GM23338 (cell line): Measurements from ENCODE around the gene TRIM31. TPM values are rescaled to one million over a fixed set of nuclear protein-coding genes. Genes with fewer than 3 reads are reported as not detected.
"Not testable (repeated sequence)": the region's sequence is repeated elsewhere in the genome, so short reads cannot be mapped to it uniquely, and the experiment has no call there.

ENCODE experiments used
- ATAC-seq: fragments of 200-7000 bp; cut with Tn5 transposase; 3 replicates; pipeline ENCODE4 v1.9.1; 2020
- DNase-seq: peaks from one replicate; pipeline ENCODE4 v3.0.0-alpha.2; 2015; ENCODE audit warnings: low spot score
- H2AFZ ChIP-seq: fragments of 200-600 bp; sonication (generic); 2 replicates; pipeline ENCODE4 v1.8.0; 2016; ENCODE audit warnings: antibody characterized with exemption, mild to moderate bottlenecking, moderate library complexity
- H3F3A ChIP-seq: fragments of 200-600 bp; sonication (generic); replicated peaks from 2 replicates; pipeline ENCODE4 v1.8.0; 2017; ENCODE audit warnings: antibody characterized with exemption, mixed run types, low read depth
- H3K27ac ChIP-seq: fragments of 200-600 bp; sonication (generic); 2 replicates; pipeline ENCODE4 v1.6.1; 2016; ENCODE audit warnings: low read depth
- H3K27me3 ChIP-seq: fragments of 200-600 bp; sonication (generic); 2 replicates; pipeline ENCODE4 v1.8.0; 2016; ENCODE audit warnings: mild to moderate bottlenecking, mixed run types, moderate library complexity; ENCODE audit not compliant: insufficient read depth
- H3K36me3 ChIP-seq: fragments of 200-600 bp; sonication (generic); 2 replicates; pipeline ENCODE4 v1.8.0; 2016; ENCODE audit warnings: mild to moderate bottlenecking; ENCODE audit not compliant: insufficient read depth
- H3K4me1 ChIP-seq: fragments of 200-600 bp; sonication (generic); 2 replicates; pipeline ENCODE4 v1.8.0; 2016; ENCODE audit warnings: mild to moderate bottlenecking, moderate library complexity; ENCODE audit not compliant: insufficient read depth
- H3K4me2 ChIP-seq: fragments of 200-600 bp; sonication (generic); 2 replicates; pipeline ENCODE4 v1.7.1; 2017; ENCODE audit warnings: mixed run types
- H3K4me3 ChIP-seq: fragments of 200-600 bp; sonication (generic); 2 replicates; pipeline ENCODE4 v1.6.1; 2016; ENCODE audit warnings: mixed run types
- H3K79me2 ChIP-seq: fragments of 200-600 bp; sonication (generic); replicated peaks from 2 replicates; pipeline ENCODE4 v1.8.0; 2017; ENCODE audit warnings: mild to moderate bottlenecking; ENCODE audit not compliant: insufficient read depth
- H3K9me2 ChIP-seq: fragments of 200-600 bp; sonication (generic); 2 replicates; pipeline ENCODE4 v1.8.0; 2017; ENCODE audit not compliant: insufficient read depth
- H4K20me1 ChIP-seq: fragments of 200-600 bp; sonication (generic); replicated peaks from 2 replicates; pipeline ENCODE4 v1.8.0; 2017; ENCODE audit warnings: mild to moderate bottlenecking; ENCODE audit not compliant: insufficient read depth
- H3K27ac Mint-ChIP-seq: 2 replicates; pipeline ENCODE4 v1.8.0; 2020; ENCODE audit warnings: inconsistent platforms, mild to moderate bottlenecking, moderate library complexity, mixed read lengths
- H3K27me3 Mint-ChIP-seq: 3 replicates; pipeline ENCODE4 v1.8.0; 2022; ENCODE audit warnings: low read depth, mild to moderate bottlenecking, moderate library complexity, mixed read lengths, inconsistent platforms; ENCODE audit not compliant: insufficient read depth, poor library complexity
- H3K36me3 Mint-ChIP-seq: 3 replicates; pipeline ENCODE4 v1.8.0; 2021; ENCODE audit warnings: low read depth, mild to moderate bottlenecking, inconsistent platforms, moderate library complexity, mixed read lengths
- H3K4me1 Mint-ChIP-seq: 3 replicates; pipeline ENCODE4 v1.8.0; 2020; ENCODE audit warnings: mild to moderate bottlenecking, inconsistent platforms, mixed read lengths
- H3K4me3 Mint-ChIP-seq: 3 replicates; pipeline ENCODE4 v1.8.0; 2021; ENCODE audit warnings: moderate library complexity, mild to moderate bottlenecking, inconsistent platforms, mixed read lengths
- H3K9me3 Mint-ChIP-seq: 3 replicates; pipeline ENCODE4 v1.8.0; 2020; ENCODE audit warnings: moderate library complexity, mild to moderate bottlenecking, inconsistent platforms, mixed read lengths
- CREB1 ChIP-seq: fragments of 250-450 bp; sonication (Bioruptor Pico); IDR thresholded peaks from 2 replicates; pipeline ENCODE4 v1.5.0; 2020; ENCODE audit warnings: low read depth, mild to moderate bottlenecking, moderate library complexity
- EZH2phosphoT487 ChIP-seq: fragments of 200-600 bp; sonication (generic); IDR thresholded peaks from one replicate; pipeline ENCODE4 v1.8.1; 2018; ENCODE audit warnings: antibody characterized with exemption; ENCODE audit not compliant: unreplicated experiment
- NANOG ChIP-seq: IDR thresholded peaks from 2 replicates; pipeline ENCODE4 v1.6.1; 2016; ENCODE audit warnings: antibody characterized with exemption, borderline replicate concordance
- REST ChIP-seq: IDR thresholded peaks from one replicate; pipeline ENCODE4 v1.6.1; 2018; ENCODE audit warnings: antibody characterized with exemption; ENCODE audit not compliant: unreplicated experiment
- STAT1 ChIP-seq: IDR thresholded peaks from one replicate; pipeline ENCODE4 v1.6.1; 2016; ENCODE audit warnings: antibody characterized with exemption; ENCODE audit not compliant: unreplicated experiment
- ZNF331 ChIP-seq: fragments of 250-450 bp; sonication (Bioruptor Pico); IDR thresholded peaks from 2 replicates; pipeline ENCODE4 v1.5.0; 2020; ENCODE audit warnings: low read depth, mild to moderate bottlenecking, moderate library complexity
- ZNF462 ChIP-seq: fragments of 250-450 bp; sonication (Bioruptor Pico); IDR thresholded peaks from 2 replicates; pipeline ENCODE4 v1.5.0; 2020; ENCODE audit warnings: mild to moderate bottlenecking, moderate library complexity
- polyA plus RNA-seq: library from polyadenylated mRNA; unstranded; fragments of >200 nt; fragmentation: Nextera tagmentation; extraction: Ambion mirVana; gene quantifications from 2 replicates; pipeline ENCODE4 v1.2.1, GENCODE V29; 2016
- total RNA-seq: library from RNA; depleted of rRNA; stranded (reverse); fragments of >200 nt; shearing (Covaris generic); gene quantifications from 2 replicates; pipeline ENCODE4 v1.2.3, GENCODE V29; 2014

TRIM31 gene
- total and polyA plus RNA-seq, 2 experiments from 2014 or later = 0.26 TPM; not detected in 1

GRCh38 chr6:30140240-30140639 lies 27.4 kb upstream of the TRIM31 start:
- not testable (repeated sequence) for DNase-seq, H3K27me3 ChIP-seq, H3K36me3 Mint-ChIP-seq, H3K9me2 ChIP-seq, H3K79me2 ChIP-seq, H2AFZ ChIP-seq, H4K20me1 ChIP-seq, H3K9me3 Mint-ChIP-seq, H3F3A ChIP-seq, ATAC-seq, H3K4me1 ChIP-seq, H3K36me3 ChIP-seq, H3K4me1 Mint-ChIP-seq, H3K27ac ChIP-seq, H3K4me3 ChIP-seq, H3K4me3 Mint-ChIP-seq, H3K27ac Mint-ChIP-seq, H3K27me3 Mint-ChIP-seq, H3K4me2 ChIP-seq

- Histone ChIP-seq H3K4me2 (no peak overlapping the region), H3K4me3 (no peak overlapping the region), H3K36me3 (no peaks in the 10 kb centered on the region), H3K27ac (no peak overlapping the region), H4K20me1 (no peaks in the 10 kb centered on the region), H2AFZ (no peak overlapping the region), H3K9me2 (no peaks in the 10 kb centered on the region), H3K27me3 (peaks cover 15% of the 10 kb centered on the region; the same call in 1 of the 2 replicates), H3F3A (no peaks in the 10 kb centered on the region), H3K4me1 (no peaks in the 10 kb centered on the region), H3K79me2 (no peaks in the 10 kb centered on the region)
- H3K36me3 Mint-ChIP-seq = no peaks in the 10 kb centered on the region
- H3K27me3 Mint-ChIP-seq = peaks cover 2% of the 10 kb centered on the region
- no peaks in the 10 kb centered on the region for H3K9me3 Mint-ChIP-seq
- DNase-seq = no peak
- H3K4me3 Mint-ChIP-seq = no peak overlapping the region
- no peak for TF ChIP-seq CREB1 (CRISPR knock-in tag)
- no peak for TF ChIP-seq NANOG
- no peak for TF ChIP-seq ZNF331 (CRISPR knock-in tag)
- TF ChIP-seq ZNF462 (CRISPR knock-in tag) = no peak
- TF ChIP-seq REST = no peak
- TF ChIP-seq EZH2phosphoT487 = no peak
- no peak for TF ChIP-seq STAT1
- no peaks in the 10 kb centered on the region for H3K4me1 Mint-ChIP-seq
- no peak overlapping the region for H3K27ac Mint-ChIP-seq
- no peak for ATAC-seq
These were observed 23.8 kb upstream of the TRIM31 start for GRCh38 chr6:30136570-30137286.
